HG02763 (cell line): ENCODE results near the gene XAF1.
"Not testable (repeated sequence)": the region's sequence is repeated elsewhere in the genome, so short reads cannot be mapped to it uniquely, and the experiment has no call there.

Source experiments
- ATAC-seq: cut with Tn5 transposase; IDR thresholded peaks from one replicate; pipeline ENCODE4 v1.9.1; 2021; ENCODE audit warnings: mild to moderate bottlenecking, moderate library complexity; ENCODE audit not compliant: unreplicated experiment

The XAF1 gene

GRCh38 chr17:6755731-6756184 lies at the start of gene XAF1:
TSS of gene XAF1 (plus strand) at chr17:6756046. CDS start at chr17:6756079, 33 bp downstream.
- ATAC-seq: no peak

GRCh38 chr17:6706499-6706898 lies 49.3 kb upstream of the XAF1 start:
- ATAC-seq: no peak

DNA sequence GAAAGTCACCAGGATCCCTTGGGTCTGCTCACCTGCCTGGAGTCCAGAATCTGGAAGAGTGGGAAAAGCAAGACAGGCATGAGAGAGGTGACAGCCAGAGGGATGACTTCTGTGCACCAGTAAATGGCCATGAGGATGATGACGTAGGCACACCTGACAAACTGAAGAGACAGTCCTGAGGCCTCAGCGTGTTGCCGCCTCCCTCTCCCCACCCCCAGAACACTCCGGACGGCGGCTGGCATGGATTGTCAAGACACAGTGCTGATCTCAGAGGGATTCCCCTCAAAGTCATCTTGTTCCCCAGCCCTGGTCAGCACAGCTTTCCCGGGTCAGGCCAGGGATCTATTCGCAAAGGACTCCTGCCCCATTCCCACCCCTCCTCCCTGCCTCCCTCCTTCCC lies 48.9 kb upstream of the XAF1 start:
- ATAC-seq: no peak

- no peak for ATAC-seq
Measured at GRCh38 chr17:6708357-6708961, 47.4 kb upstream of the XAF1 start.

- no peak for ATAC-seq
Measured at GRCh38 chr17:6710317-6710716, 45.5 kb upstream of the XAF1 start.

DNA sequence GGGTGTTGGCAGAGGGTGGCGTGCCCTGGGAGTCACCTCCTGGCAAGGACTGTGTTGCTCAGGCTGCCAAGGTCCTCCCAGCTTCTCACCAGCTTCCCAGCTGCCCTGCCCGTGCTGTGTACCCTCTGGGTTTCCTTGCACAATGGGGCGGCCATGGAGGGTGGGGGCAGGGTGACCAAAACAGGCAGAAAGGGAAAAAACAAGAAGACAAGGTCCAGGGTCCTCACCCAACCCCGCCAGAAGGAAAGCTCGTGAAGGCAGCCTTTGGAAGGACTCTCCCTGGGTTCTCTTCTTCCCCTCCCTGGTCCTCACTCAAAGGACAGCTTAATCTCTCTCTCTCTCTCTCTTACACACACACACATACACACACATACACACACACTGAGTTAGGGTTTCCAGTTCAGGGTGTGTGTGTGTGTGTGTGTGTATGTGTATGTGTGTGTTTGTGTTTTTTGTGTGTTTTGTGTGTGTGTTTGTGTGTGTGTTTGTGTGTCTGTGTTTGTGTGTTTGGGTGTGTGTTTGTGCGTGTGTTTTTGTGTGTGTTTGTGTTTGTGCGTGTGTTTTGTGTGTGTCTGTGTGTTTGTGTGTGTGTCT lies 44.7 kb upstream of the XAF1 start:
- no peak for ATAC-seq

GRCh38 chr17:6711681-6712057 lies 44.2 kb upstream of the XAF1 start:
- no peak for ATAC-seq

- no peak for ATAC-seq
Measured at GRCh38 chr17:6712058-6712853, 43.6 kb upstream of the XAF1 start.

GRCh38 chr17:6712854-6713129 lies 43.1 kb upstream of the XAF1 start:
- ATAC-seq: no peak

- no peak for ATAC-seq
Measured at GRCh38 chr17:6713130-6713917, 42.5 kb upstream of the XAF1 start, which contains the start of gene SLC13A5. TSS of gene SLC13A5 (minus strand) at chr17:6713369. CDS start at chr17:6713333, 36 bp downstream.

- ATAC-seq: no peak
Measured at GRCh38 chr17:6713918-6714271, 42.0 kb upstream of the XAF1 start.

DNA sequence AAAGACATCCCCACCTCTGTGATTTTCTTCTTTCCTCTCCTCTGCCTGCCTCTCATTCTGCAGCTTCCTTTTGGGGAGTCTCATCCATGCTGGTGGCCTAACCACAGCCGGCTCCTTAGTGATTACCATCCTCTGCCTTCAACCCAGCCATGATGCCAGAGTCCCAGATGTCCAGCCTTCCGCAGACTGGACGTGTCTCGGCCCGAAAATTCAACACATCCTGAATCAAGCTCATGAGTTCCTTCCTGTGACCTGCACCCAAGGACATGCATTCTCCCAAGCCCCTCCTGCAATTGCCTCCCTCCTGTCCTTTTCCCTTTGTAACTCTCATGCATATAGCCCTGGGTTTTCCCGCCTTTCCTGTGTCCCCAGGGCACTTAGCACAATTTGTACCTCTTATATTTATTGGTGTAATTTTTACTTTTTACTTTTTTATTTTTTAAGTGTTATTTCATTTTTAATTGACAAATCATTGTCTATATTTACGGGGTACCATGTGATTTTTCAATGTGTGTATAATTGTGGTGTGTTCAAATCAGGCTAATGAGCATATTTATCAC lies 41.5 kb upstream of the XAF1 start:
- no peak for ATAC-seq

DNA sequence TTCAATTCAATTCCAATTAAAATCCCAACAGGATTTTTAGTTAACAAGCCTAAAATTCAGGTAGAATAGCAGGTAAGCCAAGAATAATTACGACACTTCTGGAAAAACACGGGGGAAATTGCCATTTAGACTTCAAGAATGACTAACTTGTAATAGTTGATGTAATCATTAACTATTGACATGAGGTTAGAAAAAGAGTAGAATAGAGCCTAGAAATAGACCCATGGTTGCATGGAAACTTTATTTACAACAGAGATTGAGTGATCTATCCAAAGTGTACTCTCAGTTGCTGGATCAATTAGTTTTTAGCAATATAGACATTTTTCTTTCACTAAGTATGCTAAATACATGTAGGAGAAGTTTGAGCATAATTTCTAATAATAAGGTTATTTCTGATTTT lies 39.1 kb upstream of the XAF1 start:
- no peak for ATAC-seq

GRCh38 chr17:6721744-6722143 lies 34.1 kb upstream of the XAF1 start:
- ATAC-seq: no peak

DNA sequence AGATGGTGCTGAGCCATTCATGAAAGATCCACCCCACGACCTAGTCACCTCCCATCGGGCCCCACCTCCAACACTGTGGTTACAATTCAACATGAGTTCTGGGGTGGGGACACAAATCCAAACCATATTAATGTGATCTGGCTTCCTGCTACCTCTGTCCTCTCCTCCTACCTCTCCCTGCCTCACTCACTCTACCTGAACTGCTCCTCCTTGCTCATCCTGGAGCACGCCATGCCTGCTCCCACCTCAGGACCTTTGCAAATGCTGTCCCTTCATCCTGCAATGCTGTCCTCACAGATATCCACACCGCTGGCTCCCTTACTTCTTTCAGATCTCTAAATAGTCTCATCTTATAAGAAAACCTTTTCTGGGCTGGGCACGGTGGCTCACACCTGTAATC lies 31.8 kb upstream of the XAF1 start:
- ATAC-seq: no peak

GRCh38 chr17:6729531-6729930 lies 26.3 kb upstream of the XAF1 start:
- no peak for ATAC-seq

- not testable (repeated sequence) for ATAC-seq
Measured at GRCh38 chr17:6746665-6747064, 9.2 kb upstream of the XAF1 start.

DNA sequence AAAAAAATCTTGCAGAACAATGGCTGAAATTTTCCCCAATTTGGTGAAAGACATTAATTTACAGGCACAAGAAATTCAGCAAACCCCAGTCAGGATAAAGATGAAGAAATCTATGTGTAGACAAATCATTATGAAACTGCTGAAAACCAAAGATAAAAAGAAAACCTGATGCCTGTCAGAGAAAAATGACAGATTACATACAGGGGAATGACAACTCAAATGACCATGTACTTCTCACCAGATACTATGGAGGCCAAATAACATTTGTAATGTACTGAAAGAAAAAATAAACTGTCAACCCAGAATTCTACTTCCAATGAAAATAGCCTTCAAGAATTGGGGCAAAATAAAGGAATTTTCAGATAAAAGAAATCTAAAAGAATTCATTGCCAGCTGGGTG lies 7.2 kb upstream of the XAF1 start:
- no peak for ATAC-seq

- no peak for ATAC-seq
Measured at GRCh38 chr17:6749519-6749918, 6.3 kb upstream of the XAF1 start.

DNA sequence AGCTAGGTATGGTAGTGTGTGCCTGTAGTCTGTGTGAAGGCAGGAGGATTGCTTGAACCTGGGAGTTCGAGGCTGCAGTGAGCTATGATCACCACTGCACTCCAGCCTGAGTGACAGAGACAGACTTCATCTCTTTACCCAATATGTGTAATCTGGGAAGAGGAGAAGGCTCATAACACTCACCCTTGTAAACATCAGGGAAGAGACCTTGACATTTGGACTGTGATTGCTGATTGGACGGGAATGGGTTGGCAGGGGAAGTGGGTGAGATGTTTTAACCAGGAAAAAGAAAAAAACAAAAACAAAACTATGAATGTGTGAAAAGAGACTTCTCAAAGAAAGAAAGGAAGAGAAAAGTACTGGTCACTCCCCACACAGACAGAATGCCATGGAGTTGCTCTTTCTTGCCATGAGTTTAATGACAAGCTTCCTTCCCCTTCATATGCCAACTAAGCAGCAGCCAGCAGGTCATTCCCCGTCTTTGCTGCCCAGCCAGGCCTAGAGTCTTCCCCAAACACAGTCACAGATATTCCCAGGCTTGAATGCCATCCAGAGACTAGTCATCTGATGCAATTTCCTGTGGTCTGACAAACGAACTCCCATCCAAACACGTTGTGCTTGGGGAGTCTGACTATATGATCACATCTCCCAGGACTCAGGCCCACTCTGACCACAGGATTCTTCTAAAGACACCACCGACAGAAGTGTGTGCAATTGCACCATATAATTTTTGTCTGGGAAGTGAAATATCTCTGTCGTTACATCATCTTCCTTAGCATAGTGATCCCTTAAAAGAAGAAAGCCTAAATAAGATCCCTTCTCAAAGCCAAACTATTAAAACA lies 3.6 kb upstream of the XAF1 start:
- no peak for ATAC-seq
